ENCODE measurements around the gene TIGD2. TPM values are rescaled to one million over a fixed set of nuclear protein-coding genes. Genes with fewer than 3 reads are reported as not detected.

TIGD2 gene
- total and polyA plus RNA-seq, 2 of the 13 experiments (the other 11 are each of a cell fraction or from before 2014, with no cell fraction given): 3.1 to 15.5 TPM

GRCh38 chr4:89110986-89111832, at the start of gene TIGD2 (continued):
- no peak for TF ChIP-seq ATF5 (CRISPR knock-in tag; IDR thresholded peaks at IDR 0.05; ENCODE audit: low read depth)
- TF ChIP-seq SPEN (CRISPR knock-in tag; IDR thresholded peaks at IDR 0.05; ENCODE audit: low read depth): peak; percentile 77; the same call in 1 of the 2 replicates
- TF ChIP-seq NCOA1 (CRISPR knock-in tag; IDR thresholded peaks at IDR 0.05): peak; percentile 14; the same call in 1 of the 2 replicates
- peak; percentile 90; the same call in 1 of the 2 replicates for TF ChIP-seq MEIS2 (CRISPR knock-in tag; IDR thresholded peaks at IDR 0.05)
- TF ChIP-seq MXD1 (CRISPR knock-in tag; IDR thresholded peaks at IDR 0.05): peak; percentile 84
- TF ChIP-seq HNF1B (CRISPR knock-in tag; IDR thresholded peaks at IDR 0.05): peak; percentile 44
- TF ChIP-seq ZNF570 (CRISPR knock-in tag; IDR thresholded peaks at IDR 0.05; ENCODE audit: borderline replicate concordance): no peak
- TF ChIP-seq MYC (CRISPR knock-in tag; IDR thresholded peaks at IDR 0.05; ENCODE audit: borderline replicate concordance): peak; percentile 84
- TF ChIP-seq MIER3 (CRISPR knock-in tag; IDR thresholded peaks at IDR 0.05; ENCODE audit: borderline replicate concordance): peak; percentile 17; the same call in 1 of the 2 replicates
- peak; percentile 9; the same call in 1 of the 2 replicates for TF ChIP-seq ZNF614 (CRISPR knock-in tag; IDR thresholded peaks at IDR 0.05; ENCODE audit: borderline replicate concordance)
- peak; percentile 40; the same call in 1 of the 2 replicates for TF ChIP-seq NFATC3 (CRISPR knock-in tag; IDR thresholded peaks at IDR 0.05)
- peak; percentile 64; the same call in 1 of the 2 replicates for TF ChIP-seq NAIF1 (CRISPR knock-in tag; IDR thresholded peaks at IDR 0.05; ENCODE audit: borderline replicate concordance)
- TF ChIP-seq PHF20 (CRISPR knock-in tag; IDR thresholded peaks at IDR 0.05): peak; percentile 44
- TF ChIP-seq ERF (CRISPR knock-in tag; IDR thresholded peaks at IDR 0.05): 0 out of 2 replicates have a peak, but pooled peaks have one; percentile 12
- TF ChIP-seq HOXA9 (CRISPR knock-in tag; IDR thresholded peaks at IDR 0.05; ENCODE audit: borderline replicate concordance): peak; percentile 96
- peak; percentile 91 for TF ChIP-seq CCDC6 (CRISPR knock-in tag; IDR thresholded peaks at IDR 0.05)
- peak; percentile 90 for TF ChIP-seq ZNF607 (CRISPR knock-in tag; IDR thresholded peaks at IDR 0.05; ENCODE audit: borderline replicate concordance)
- peak; percentile 71; the same call in 1 of the 2 replicates for TF ChIP-seq THRA (CRISPR knock-in tag; IDR thresholded peaks at IDR 0.05; ENCODE audit: borderline replicate concordance)
- no peak for TF ChIP-seq BRCA1 (CRISPR knock-in tag; IDR thresholded peaks at IDR 0.05)
- peak; percentile 94 for TF ChIP-seq ZNF512B (CRISPR knock-in tag; IDR thresholded peaks at IDR 0.05; ENCODE audit: borderline replicate concordance)

All from HepG2 (cell line).